ENCODE data around the gene MIXL1. TPM values are rescaled to one million over a fixed set of nuclear protein-coding genes. Genes with fewer than 3 reads are reported as not detected.

Gene MIXL1
- not detected for total RNA-seq (2021; ENCODE audit: unreplicated experiment)
- 0.03 TPM in 1 of 2 replicates, not detected in the other for polyA plus RNA-seq (2012)
- Bru-seq, nascent RNA: not detected
- not detected for BruChase-seq, experiment 1, labeled RNA remaining after a 6-hour chase
- not detected for BruChase-seq, experiment 2, labeled RNA remaining after a 2-hour chase
- long read RNA-seq, partial matches to known transcripts: 0 of 1 reads
- long read RNA-seq, other reads (novel, unspliced or antisense): 1 of 1 reads

DNA sequence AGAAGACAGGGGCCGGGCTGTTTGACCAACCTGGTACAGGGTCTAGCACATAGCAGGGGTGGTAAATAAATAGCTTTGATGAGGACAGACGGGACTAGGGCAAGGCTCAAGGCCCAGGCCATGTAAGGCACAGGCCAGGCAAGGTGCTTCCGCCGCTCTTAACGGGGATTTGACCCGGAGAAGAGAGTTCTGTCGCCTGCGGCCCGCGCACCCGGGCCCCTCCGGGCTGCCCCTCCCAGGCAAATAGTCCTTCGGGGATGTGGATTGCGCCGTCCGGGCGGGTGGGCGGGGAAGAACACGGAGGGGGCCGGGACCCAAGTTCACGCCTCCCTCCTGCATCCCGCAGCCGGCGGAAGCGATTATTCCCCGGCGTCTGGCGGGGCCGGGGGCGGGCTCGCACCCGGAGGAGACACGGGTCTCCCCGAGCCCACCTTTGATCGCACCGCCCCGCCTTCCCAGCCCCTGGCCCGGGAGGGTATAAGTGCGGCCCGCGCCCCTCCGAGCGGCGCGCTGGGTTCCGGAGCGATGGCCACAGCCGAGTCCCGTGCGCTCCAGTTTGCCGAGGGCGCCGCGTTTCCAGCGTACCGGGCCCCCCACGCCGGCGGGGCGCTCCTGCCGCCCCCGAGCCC is at the start of gene MIXL1:
Gene MIXL1 (plus strand): TSS at position 508 of the 629 bp plus-strand sequence. CDS start 18 bp downstream, at position 526.
- TF ChIP-seq ZFX (IDR thresholded peaks at IDR 0.05) (no peak), ZNF274 (IDR thresholded peaks at IDR 0.05; ENCODE audit: low read depth, low read length) (no peak), POLR2A (IDR thresholded peaks at IDR 0.05; ENCODE audit: borderline replicate concordance, extremely low read depth, insufficient read depth, insufficient read length) (no peak), SP1 (IDR thresholded peaks at IDR 0.05; ENCODE audit: low read depth) (no peak), ELF1 (IDR thresholded peaks at IDR 0.05; ENCODE audit: borderline replicate concordance, low read depth) (no peak), TCF7L2 (IDR thresholded peaks at IDR 0.05; ENCODE audit: borderline replicate concordance, extremely low read depth, insufficient read depth, insufficient read length) (no peak), EZH2 (IDR thresholded peaks at IDR 0.05) (no peak), SIN3A (IDR thresholded peaks at IDR 0.05; ENCODE audit: low read depth) (no peak), RAD21 (IDR thresholded peaks at IDR 0.05; ENCODE audit: low read depth) (no peak), EZH2phosphoT487 (IDR thresholded peaks at IDR 0.05; ENCODE audit: borderline replicate concordance) (no peak), YY1 (IDR thresholded peaks at IDR 0.05; ENCODE audit: extremely low read depth, insufficient replicate concordance, low read depth, low read length) (no peak), SRF (IDR thresholded peaks at IDR 0.05; ENCODE audit: low read depth) (no peak), EGR1 (IDR thresholded peaks at IDR 0.05; ENCODE audit: low read depth) (no peak), CBX3 (IDR thresholded peaks at IDR 0.05; ENCODE audit: low read depth) (no peak), CEBPB (IDR thresholded peaks at IDR 0.05; ENCODE audit: low read depth) (no peak)
- TF ChIP-seq, protein P1, sequence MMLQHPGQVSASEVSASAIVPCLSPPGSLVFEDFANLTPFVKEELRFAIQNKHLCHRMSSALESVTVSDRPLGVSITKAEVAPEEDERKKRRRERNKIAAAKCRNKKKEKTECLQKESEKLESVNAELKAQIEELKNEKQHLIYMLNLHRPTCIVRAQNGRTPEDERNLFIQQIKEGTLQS (IDR thresholded peaks at IDR 0.05): no peak
- TF ChIP-seq, protein P2, sequence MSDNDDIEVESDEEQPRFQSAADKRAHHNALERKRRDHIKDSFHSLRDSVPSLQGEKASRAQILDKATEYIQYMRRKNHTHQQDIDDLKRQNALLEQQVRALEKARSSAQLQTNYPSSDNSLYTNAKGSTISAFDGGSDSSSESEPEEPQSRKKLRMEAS (IDR thresholded peaks at IDR 0.05): no peak
- TF ChIP-seq, protein P3, sequence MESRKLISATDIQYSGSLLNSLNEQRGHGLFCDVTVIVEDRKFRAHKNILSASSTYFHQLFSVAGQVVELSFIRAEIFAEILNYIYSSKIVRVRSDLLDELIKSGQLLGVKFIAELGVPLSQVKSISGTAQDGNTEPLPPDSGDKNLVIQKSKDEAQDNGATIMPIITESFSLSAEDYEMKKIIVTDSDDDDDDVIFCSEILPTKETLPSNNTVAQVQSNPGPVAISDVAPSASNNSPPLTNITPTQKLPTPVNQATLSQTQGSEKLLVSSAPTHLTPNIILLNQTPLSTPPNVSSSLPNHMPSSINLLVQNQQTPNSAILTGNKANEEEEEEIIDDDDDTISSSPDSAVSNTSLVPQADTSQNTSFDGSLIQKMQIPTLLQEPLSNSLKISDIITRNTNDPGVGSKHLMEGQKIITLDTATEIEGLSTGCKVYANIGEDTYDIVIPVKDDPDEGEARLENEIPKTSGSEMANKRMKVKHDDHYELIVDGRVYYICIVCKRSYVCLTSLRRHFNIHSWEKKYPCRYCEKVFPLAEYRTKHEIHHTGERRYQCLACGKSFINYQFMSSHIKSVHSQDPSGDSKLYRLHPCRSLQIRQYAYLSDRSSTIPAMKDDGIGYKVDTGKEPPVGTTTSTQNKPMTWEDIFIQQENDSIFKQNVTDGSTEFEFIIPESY (IDR thresholded peaks at IDR 0.05; ENCODE audit: extremely low read depth, insufficient replicate concordance, low read length): no peak
- ATAC-seq: no peak
- CTCF ChIA-PET: no interaction called here
- no peak for DNase-seq (ENCODE audit: low read depth, low spot score)
- Histone ChIP-seq H3K4me3 (replicated peaks in 1 of 2; ENCODE audit: low read depth in 1 of 2, low read length in 2 of 2) (no peak within 1 kb of the TSS), H3K9me3 (ENCODE audit: control insufficient read depth in 1 of 2, insufficient read depth in 1 of 2, low read depth in 1 of 2, low read length in 2 of 2) (no peaks in the 10 kb centered on the region), H3K4me1 (ENCODE audit: control insufficient read depth in 1 of 2, insufficient read depth in 2 of 2, low read length in 2 of 2) (no peaks in the 10 kb centered on the region), H3K4me2 (ENCODE audit: low read length) (no peak within 1 kb of the TSS), H3K27ac (ENCODE audit: low read depth, low read length) (no peak within 1 kb of the TSS), H3K36me3 (ENCODE audit: control insufficient read depth in 1 of 2, insufficient read depth in 2 of 2, low read length in 2 of 2) (no peaks in the 10 kb centered on the region), H4K20me1 (ENCODE audit: insufficient read depth) (no peaks in the 10 kb centered on the region), H3K27me3 (ENCODE audit: insufficient read depth, low read length) (no peaks in the 10 kb centered on the region), H2AFZ (ENCODE audit: low read depth, low read length, poor library complexity, severe bottlenecking) (no peak within 1 kb of the TSS), H3K9me2 (ENCODE audit: insufficient read depth) (no peaks in the 10 kb centered on the region), H3K9ac (ENCODE audit: low read length) (no peak within 1 kb of the TSS), H3K79me2 (ENCODE audit: insufficient read depth, low read length) (no peaks in the 10 kb centered on the region)
- intact Hi-C loops (cut with micrococcal nuclease): no loop called here
- no TSS peak for BruUV-seq (replicated peaks)
- POLR2A ChIA-PET: no interaction called here
- RAD21 ChIA-PET (ENCODE audit: low non-redundant PET in 1 of 2, low total read pairs in 2 of 2, uncharacterized antibody in 2 of 2, unreplicated experiment in 2 of 2): interaction anchor here in 1 of 2 experiments (0.7 kb wide), 1 partner anchor 774 kb away, joined by 4 read pairs; no protein-coding TSS in a partner anchor

Data from HCT116 (cell line).